K562 (cell line): ENCODE data around the gene ORM1. TPM values are rescaled to one million over a fixed set of nuclear protein-coding genes. Genes with fewer than 3 reads are reported as not detected.

Experiments
- ATAC-seq: fragments of 200-7000 bp; cut with Tn5 transposase; 3 replicates; pipeline ENCODE4 v1.9.1; 2020; ENCODE audit warnings: moderate library complexity
- BruUV-seq: library from RNA; stranded (reverse); fragments of 400-500 nt; replicated peaks from 2 replicates; lab custom pipeline; 2021; lab: Mats Ljungman, UMichigan
- CTCF ChIA-PET: fragments of 300-600 bp; formaldehyde crosslinking; extraction: SDS; loops from one replicate; lab custom pipeline; 2021; ENCODE audit warnings: low intra/inter-chr PET ratio; lab: Yijun Ruan, JAX
- POLR2A ChIA-PET: fragments of 300-600, 350-650 bp; sonication (Branson Sonifier 250); formaldehyde crosslinking; extraction: SDS; loops from one replicate; lab custom pipeline; 2021; ENCODE audit warnings: antibody characterized with exemption, inconsistent platforms; lab: Yijun Ruan, JAX
- DNase-seq, 4 experiments: peaks; one replicate each; pipeline versions ENCODE4 v3.0.0 to v3.0.0-alpha.2; 2011 to 2018; ENCODE audit warnings: low spot score in 3 of 4, mixed read lengths in 3 of 4; ENCODE audit errors: extremely low read depth in 1 of 4
- FAIRE-seq: peaks from 2 replicates; lab custom pipeline; 2011; peaks lifted over from hg19 to GRCh38; lab: Jason Lieb, UNC
- H2AFZ ChIP-seq: 2 replicates; pipeline ENCODE4 v1.6.0; 2011; ENCODE audit warnings: low read depth, low read length, control low read depth, inconsistent platforms
- H3K27ac ChIP-seq: fragments of 200-600 bp; 3 replicates; pipeline ENCODE4 v1.8.0; 2011; ENCODE audit warnings: low read depth, mild to moderate bottlenecking, control low read depth, inconsistent platforms, low read length, moderate library complexity, mixed read lengths; ENCODE audit errors: extremely low read depth
- H3K27me3 ChIP-seq, 2 experiments: fragments of 300-600 bp in 1 of 2; 2 replicates in 1 of 2; 3 replicates in 1 of 2; pipeline versions ENCODE4 v1.6.0 to v1.8.0; 2011; ENCODE audit warnings: inconsistent platforms in 2 of 2, low read length in 2 of 2, mild to moderate bottlenecking in 1 of 2, mixed read lengths in 1 of 2, moderate library complexity in 1 of 2; ENCODE audit not compliant: control insufficient read depth in 2 of 2, insufficient read depth in 2 of 2
- H3K36me3 ChIP-seq: fragments of 300-600 bp; 3 replicates; pipeline ENCODE4 v1.8.0; 2011; ENCODE audit warnings: mild to moderate bottlenecking, low read length, inconsistent platforms; ENCODE audit not compliant: control insufficient read depth, insufficient read depth
- H3K4me1 ChIP-seq, 2 experiments: fragments of 200-600 bp in 1 of 2; replicated peaks in 1 of 2; 2 replicates in 1 of 2; 3 replicates in 1 of 2; pipeline versions ENCODE4 v1.5.1 to v1.8.0; 2011; ENCODE audit warnings: inconsistent platforms in 2 of 2, low read length in 2 of 2, mild to moderate bottlenecking in 1 of 2, mixed read lengths in 1 of 2, moderate library complexity in 1 of 2; ENCODE audit not compliant: control insufficient read depth in 2 of 2, insufficient read depth in 2 of 2
- H3K4me2 ChIP-seq: 2 replicates; pipeline ENCODE4 v1.6.1; 2011; ENCODE audit warnings: low read length, control low read depth, inconsistent platforms, mixed read lengths; ENCODE audit not compliant: insufficient read depth
- H3K4me3 ChIP-seq: fragments of 200-600 bp; sonication (generic), shearing (Covaris generic); 2 replicates; pipeline ENCODE4 v1.5.1; 2016; ENCODE audit warnings: control low read depth, inconsistent platforms
- H3K79me2 ChIP-seq: fragments of 200-600 bp; 3 replicates; pipeline ENCODE4 v1.8.0; 2011; ENCODE audit warnings: low read length, inconsistent platforms; ENCODE audit not compliant: control insufficient read depth, insufficient read depth
- H3K9ac ChIP-seq, 2 experiments: 2 replicates each; pipeline versions ENCODE4 v1.6.0 to v1.6.1; 2011; ENCODE audit warnings: low read depth in 2 of 2, low read length in 2 of 2, control low read depth in 1 of 2, inconsistent platforms in 1 of 2, mild to moderate bottlenecking in 1 of 2, mixed read lengths in 1 of 2; ENCODE audit not compliant: insufficient read depth in 1 of 2
- H3K9me1 ChIP-seq: one replicate; pipeline ENCODE4 v1.6.0; 2011; ENCODE audit warnings: inconsistent platforms, mild to moderate bottlenecking, low read length, moderate library complexity; ENCODE audit not compliant: control insufficient read depth, insufficient read depth
- H3K9me3 ChIP-seq: replicated peaks from 2 replicates; pipeline ENCODE4 v1.5.1; 2011; ENCODE audit warnings: low read depth, low read length, inconsistent platforms; ENCODE audit not compliant: control insufficient read depth, insufficient read depth
- H4K20me1 ChIP-seq: replicated peaks from 2 replicates; pipeline ENCODE4 v1.6.1; 2011; ENCODE audit warnings: low read length, inconsistent platforms, mixed read lengths; ENCODE audit not compliant: control insufficient read depth, insufficient read depth
- POLR2AphosphoS2 ChIP-seq: IDR thresholded peaks from 2 replicates; pipeline ENCODE4 v1.6.1; 2012; ENCODE audit warnings: low read length, improper control_type of control experiment
- POLR2G ChIP-seq: fragments of 200-400 bp; formaldehyde crosslinking; IDR thresholded peaks from 2 replicates; pipeline ENCODE4 v1.6.1; 2017; ENCODE audit warnings: low read depth, mild to moderate bottlenecking, antibody characterized with exemption, low read length, moderate library complexity
- ZNF165 ChIP-seq: fragments of 250-450 bp; sonication (Bioruptor Pico); IDR thresholded peaks from 2 replicates; pipeline ENCODE4 v1.4.0; 2020; ENCODE audit warnings: borderline replicate concordance
- WGBS: fragments of 100-300 bp; shearing (Covaris generic); methylation state at CpG from one replicate; pipeline ENCODE4 v1.1.6; 2016; ENCODE audit warnings: low coverage, mixed read lengths; ENCODE audit not compliant: insufficient coverage; ENCODE audit errors: missing lambda C conversion rate; 5-methylcytosine and 5-hydroxymethylcytosine counted together
- in situ Hi-C: fragments of 300-500 bp; cut with MboI; formaldehyde crosslinking; loops from 4 replicates; pipeline ENCODE4 v1.15.0; 2018; ENCODE audit warnings: inconsistent platforms, mixed read lengths
- intact Hi-C: fragments of 100-400 bp; cut with micrococcal nuclease; formaldehyde crosslinking; loops from 2 replicates; pipeline ENCODE4 v1.14.2; 2022
- polyA plus RNA-seq, 8 experiments: library from polyadenylated mRNA; depleted of rRNA in 4 of 8; stranded (reverse) in 5 of 8; unstranded in 3 of 8; fragments of >200 nt; fragmentation: Nextera tagmentation in 2 of 8; fragmentation: Illumina TruSeq in 1 of 8; extraction: Ambion mirVana in 2 of 8; extraction: Trizol in 1 of 8; gene quantifications; 2 replicates each; pipeline versions ENCODE4 v1.2.1 to v1.2.3, GENCODE V29; 2011 to 2014; ENCODE audit warnings: inconsistent platforms in 1 of 8, missing spikeins in 1 of 8
- total RNA-seq, 7 experiments: library from RNA; depleted of rRNA in 6 of 7; stranded (reverse); fragments of >200 nt in 6 of 7; fragmentation: Illumina TruSeq in 2 of 7; extraction: Trizol in 2 of 7; gene quantifications; 2 replicates each; pipeline versions ENCODE4 v1.2.1 to v1.2.3, GENCODE V29; 2011 to 2021; ENCODE audit warnings: low replicate concordance in 1 of 7

Gene ORM1
- total and polyA plus RNA-seq, 9 of the 15 experiments (the other 6 are each of a cell fraction or from before 2014, with no cell fraction given): 2.9 TPM; not detected in 8

- no peak for ATAC-seq
- BruUV-seq: no TSS peak
- in situ Hi-C loops: no loop called here
- no peaks in the 10 kb centered on the region for H3K79me2 ChIP-seq
- H3K4me3 ChIP-seq: no peak overlapping the region
- POLR2A ChIA-PET: interaction anchor here (0.6 to 1.7 kb wide), 4 partner anchors 15 to 351 kb away, joined by 3 to 11 read pairs (median 4); no protein-coding TSS in a partner anchor
- 70% methylated on average over 14 of the region's 14 CpGs for WGBS
- H3K9me3 ChIP-seq: no peaks in the 10 kb centered on the region
- no peaks in the 10 kb centered on the region for H4K20me1 ChIP-seq
- no peak overlapping the region for H3K4me2 ChIP-seq
- FAIRE-seq: no peak
- no peak overlapping the region for H3K27ac ChIP-seq
- no peak overlapping the region for H2AFZ ChIP-seq
- TF ChIP-seq ZNF165 (CRISPR knock-in tag) (no peak), POLR2AphosphoS2 (0 out of 2 replicates have a peak, but pooled peaks have one; percentile 35), POLR2G (peak; percentile 66)
- no peaks in the 10 kb centered on the region for H3K9me1 ChIP-seq
- peak overlapping the region in 1 of 2 experiments; percentile 56; a peak in 2 of 4 replicates for H3K9ac ChIP-seq
- H3K27me3 ChIP-seq: no peaks in the 10 kb centered on the region
- DNase-seq: no peak
- H3K36me3 ChIP-seq: 0 out of 3 replicates have a peak, but pooled peaks cover 2% of the 10 kb centered on the region
- CTCF ChIA-PET: no interaction called here
- intact Hi-C loops: no loop called here
- peaks cover 0 to 14% of the 10 kb centered on the region in 2 experiments; a peak in 2 of 5 replicates for H3K4me1 ChIP-seq
Observed at GRCh38 chr9:114367772-114368569, 45.1 kb downstream of the ORM1 start.
